ENCODE measurements around the gene PCBP3. TPM values are rescaled to one million over a fixed set of nuclear protein-coding genes. Genes with fewer than 3 reads are reported as not detected.

PCBP3 gene
- total and polyA plus RNA-seq, 3 experiments from 2014 or later: 0.31 to 0.38 (median 0.35) TPM

GRCh38 chr21:45856906-45857305, 213.4 kb downstream of the PCBP3 start:
- POLR2A ChIA-PET: no interaction called here
- H3K4me1 ChIP-seq (ENCODE audit: insufficient read depth, low read length): no peaks in the 10 kb centered on the region
- no peaks in the 10 kb centered on the region for H3K9me3 ChIP-seq (ENCODE audit: low read length)
- CTCF ChIA-PET: no interaction called here
- no peaks in the 10 kb centered on the region for H3K36me3 ChIP-seq (ENCODE audit: insufficient read depth, low read length)
- Mint-ChIP-seq H3K36me3 (no peaks in the 10 kb centered on the region), H3K4me1 (no peaks in the 10 kb centered on the region), H3K4me3 (no peak overlapping the region), H3K9me3 (no peaks in the 10 kb centered on the region), H3K27me3 (peaks cover 7 to 25% of the 10 kb centered on the region in 2 donors), H3K27ac (no peak overlapping the region)
- no peak overlapping the region for H3K27ac ChIP-seq (ENCODE audit: low read depth, low read length)
- DNase-seq: no peak
- no peak overlapping the region for H3K4me3 ChIP-seq (ENCODE audit: low read length)
- H3K27me3 ChIP-seq (ENCODE audit: insufficient read depth, low read length, poor library complexity, severe bottlenecking): no peaks in the 10 kb centered on the region

GRCh38 chr21:45857761-45858160, 214.2 kb downstream of the PCBP3 start:
- Histone ChIP-seq H3K9me3 (ENCODE audit: low read length) (no peaks in the 10 kb centered on the region), H3K4me1 (ENCODE audit: insufficient read depth, low read length) (no peaks in the 10 kb centered on the region), H3K27ac (ENCODE audit: low read depth, low read length) (no peak overlapping the region), H3K4me3 (ENCODE audit: low read length) (no peak overlapping the region), H3K36me3 (ENCODE audit: insufficient read depth, low read length) (no peaks in the 10 kb centered on the region), H3K27me3 (ENCODE audit: insufficient read depth, low read length, poor library complexity, severe bottlenecking) (no peaks in the 10 kb centered on the region)
- no peak for DNase-seq
- Mint-ChIP-seq H3K4me1 (no peaks in the 10 kb centered on the region), H3K9me3 (no peaks in the 10 kb centered on the region), H3K27me3 (peaks cover 7 to 23% of the 10 kb centered on the region in 2 donors), H3K27ac (peak overlapping the region in 2 of 8 donors; percentile 34 to 83), H3K36me3 (no peaks in the 10 kb centered on the region), H3K4me3 (no peak overlapping the region)
- POLR2A ChIA-PET: no interaction called here
- CTCF ChIA-PET: no interaction called here

GRCh38 chr21:45858180-45858579, 214.7 kb downstream of the PCBP3 start:
- no peaks in the 10 kb centered on the region for H3K36me3 Mint-ChIP-seq
- CTCF ChIA-PET: no interaction called here
- H3K9me3 Mint-ChIP-seq: no peaks in the 10 kb centered on the region
- no peaks in the 10 kb centered on the region for H3K4me1 Mint-ChIP-seq
- peak overlapping the region in 2 of 8 donors; percentile 34 to 83 for H3K27ac Mint-ChIP-seq
- Histone ChIP-seq H3K4me3 (ENCODE audit: low read length) (no peak overlapping the region), H3K27ac (ENCODE audit: low read depth, low read length) (no peak overlapping the region), H3K36me3 (ENCODE audit: insufficient read depth, low read length) (no peaks in the 10 kb centered on the region), H3K4me1 (ENCODE audit: insufficient read depth, low read length) (no peaks in the 10 kb centered on the region), H3K9me3 (ENCODE audit: low read length) (no peaks in the 10 kb centered on the region), H3K27me3 (ENCODE audit: insufficient read depth, low read length, poor library complexity, severe bottlenecking) (no peaks in the 10 kb centered on the region)
- peaks cover 5 to 21% of the 10 kb centered on the region in 2 donors for H3K27me3 Mint-ChIP-seq
- no peak for DNase-seq
- peak overlapping the region in 1 of 7 donors; percentile 55 for H3K4me3 Mint-ChIP-seq
- POLR2A ChIA-PET: no interaction called here

GRCh38 chr21:45859041-45859761, 215.7 kb downstream of the PCBP3 start:
- no peaks in the 10 kb centered on the region for H3K27me3 ChIP-seq (ENCODE audit: insufficient read depth, low read length, poor library complexity, severe bottlenecking)
- Mint-ChIP-seq H3K4me3 (no peak overlapping the region), H3K36me3 (no peaks in the 10 kb centered on the region), H3K4me1 (no peaks in the 10 kb centered on the region), H3K9me3 (no peaks in the 10 kb centered on the region), H3K27me3 (peaks cover 3 to 15% of the 10 kb centered on the region in 2 donors), H3K27ac (no peak overlapping the region)
- no peaks in the 10 kb centered on the region for H3K36me3 ChIP-seq (ENCODE audit: insufficient read depth, low read length)
- DNase-seq: peak in 1 of 5 donors; percentile 45
- H3K27ac ChIP-seq (ENCODE audit: low read depth, low read length): no peak overlapping the region
- no peak overlapping the region for H3K4me3 ChIP-seq (ENCODE audit: low read length)
- ChIA-PET CTCF (no interaction called here), POLR2A (no interaction called here)
- no peaks in the 10 kb centered on the region for H3K9me3 ChIP-seq (ENCODE audit: low read length)
- no peaks in the 10 kb centered on the region for H3K4me1 ChIP-seq (ENCODE audit: insufficient read depth, low read length)

GRCh38 chr21:45859762-45860357, 216.3 kb downstream of the PCBP3 start:
- ChIA-PET POLR2A (no interaction called here), CTCF (no interaction called here)
- no peak overlapping the region for H3K4me3 Mint-ChIP-seq
- Histone ChIP-seq H3K4me1 (ENCODE audit: insufficient read depth, low read length) (no peaks in the 10 kb centered on the region), H3K36me3 (ENCODE audit: insufficient read depth, low read length) (no peaks in the 10 kb centered on the region), H3K27ac (ENCODE audit: low read depth, low read length) (no peak overlapping the region), H3K27me3 (ENCODE audit: insufficient read depth, low read length, poor library complexity, severe bottlenecking) (no peaks in the 10 kb centered on the region), H3K9me3 (ENCODE audit: low read length) (no peaks in the 10 kb centered on the region), H3K4me3 (ENCODE audit: low read length) (no peak overlapping the region)
- peaks cover 3 to 10% of the 10 kb centered on the region in 2 donors for H3K27me3 Mint-ChIP-seq
- H3K9me3 Mint-ChIP-seq: no peaks in the 10 kb centered on the region
- no peak overlapping the region for H3K27ac Mint-ChIP-seq
- DNase-seq: no peak
- H3K4me1 Mint-ChIP-seq: no peaks in the 10 kb centered on the region
- H3K36me3 Mint-ChIP-seq: no peaks in the 10 kb centered on the region

GRCh38 chr21:45860493-45861155, 217.1 kb downstream of the PCBP3 start:
- DNase-seq: no peak
- CTCF ChIA-PET: no interaction called here

GRCh38 chr21:45861156-45861870, 217.8 kb downstream of the PCBP3 start:
- CTCF ChIA-PET: no interaction called here
- no peaks in the 10 kb centered on the region for H3K27me3 ChIP-seq (ENCODE audit: insufficient read depth, low read length, poor library complexity, severe bottlenecking)
- Mint-ChIP-seq H3K27ac (no peak overlapping the region), H3K4me1 (no peaks in the 10 kb centered on the region), H3K36me3 (no peaks in the 10 kb centered on the region), H3K9me3 (no peaks in the 10 kb centered on the region), H3K27me3 (peaks cover 0 to 5% of the 10 kb centered on the region in 2 donors), H3K4me3 (no peak overlapping the region)
- POLR2A ChIA-PET: no interaction called here
- H3K4me1 ChIP-seq (ENCODE audit: insufficient read depth, low read length): no peaks in the 10 kb centered on the region
- H3K27ac ChIP-seq (ENCODE audit: low read depth, low read length): no peak overlapping the region
- H3K36me3 ChIP-seq (ENCODE audit: insufficient read depth, low read length): no peaks in the 10 kb centered on the region
- H3K4me3 ChIP-seq (ENCODE audit: low read length): no peak overlapping the region
- no peaks in the 10 kb centered on the region for H3K9me3 ChIP-seq (ENCODE audit: low read length)
- no peak for DNase-seq

More at GRCh38 chr21:45860493-45861155, 217.1 kb downstream of the PCBP3 start:
- POLR2A ChIA-PET: no interaction called here
- Mint-ChIP-seq H3K4me3 (no peak overlapping the region), H3K9me3 (no peaks in the 10 kb centered on the region), H3K27me3 (peaks cover 3 to 6% of the 10 kb centered on the region in 2 donors), H3K36me3 (no peaks in the 10 kb centered on the region), H3K27ac (no peak overlapping the region), H3K4me1 (no peaks in the 10 kb centered on the region)
- Histone ChIP-seq H3K27me3 (ENCODE audit: insufficient read depth, low read length, poor library complexity, severe bottlenecking) (no peaks in the 10 kb centered on the region), H3K9me3 (ENCODE audit: low read length) (no peaks in the 10 kb centered on the region), H3K27ac (ENCODE audit: low read depth, low read length) (no peak overlapping the region), H3K4me3 (ENCODE audit: low read length) (no peak overlapping the region), H3K36me3 (ENCODE audit: insufficient read depth, low read length) (no peaks in the 10 kb centered on the region), H3K4me1 (ENCODE audit: insufficient read depth, low read length) (no peaks in the 10 kb centered on the region)
